ENCODE results near the gene FKBP14. TPM values are rescaled to one million over a fixed set of nuclear protein-coding genes. Genes with fewer than 3 reads are reported as not detected.

Gene FKBP14
- total and polyA plus RNA-seq, 2 experiments from 2014 or later: 11.8 to 12.9 TPM

- TF ChIP-seq CTCF (conservative IDR thresholded peaks at IDR 0.05; ENCODE audit: low read depth in 2 of 2): no peak
- no peak for TF ChIP-seq CREB1 (CRISPR knock-in tag; IDR thresholded peaks at IDR 0.05; ENCODE audit: low read depth)
- TF ChIP-seq NANOG (IDR thresholded peaks at IDR 0.05; ENCODE audit: borderline replicate concordance): no peak
- TF ChIP-seq ETS1 (IDR thresholded peaks at IDR 0.05): no peak
- TF ChIP-seq EZH2phosphoT487 (IDR thresholded peaks at IDR 0.05; ENCODE audit: unreplicated experiment): no peak
Observed at GRCh38 chr7:30019387-30019786, 7.1 kb downstream of the FKBP14 start (continued).

- Mint-ChIP-seq H3K27me3 (ENCODE audit: insufficient read depth, low read depth, poor library complexity) (no peaks in the 10 kb centered on the region), H3K27ac (no peak overlapping the region), H3K4me3 (no peak overlapping the region), H3K9me3 (no peaks in the 10 kb centered on the region), H3K4me1 (peaks cover 3% of the 10 kb centered on the region; the same call in 2 of the 3 replicates), H3K36me3 (ENCODE audit: low read depth) (peaks cover 28% of the 10 kb centered on the region)
- H4K20me1 ChIP-seq (replicated peaks; ENCODE audit: insufficient read depth): peaks cover 8% of the 10 kb centered on the region; the same call in 1 of the 2 replicates
- peaks cover 19% of the 10 kb centered on the region; the same call in 1 of the 2 replicates for H3K36me3 ChIP-seq (ENCODE audit: insufficient read depth)
- no peak overlapping the region for H3K4me2 ChIP-seq
- no peak overlapping the region for H3K27ac ChIP-seq (ENCODE audit: low read depth)
- H3K4me1 ChIP-seq (ENCODE audit: insufficient read depth): no peaks in the 10 kb centered on the region
- peaks cover 13% of the 10 kb centered on the region for H3K79me2 ChIP-seq (replicated peaks; ENCODE audit: insufficient read depth)
- no peak overlapping the region for H2AFZ ChIP-seq
- TF ChIP-seq CREB1 (CRISPR knock-in tag; IDR thresholded peaks at IDR 0.05; ENCODE audit: low read depth): no peak
- no peak for TF ChIP-seq CTCF (conservative IDR thresholded peaks at IDR 0.05; ENCODE audit: low read depth in 2 of 2)
- TF ChIP-seq JUNB (IDR thresholded peaks at IDR 0.05; ENCODE audit: unreplicated experiment): no peak
- no peak for TF ChIP-seq POLR2AphosphoS5 (IDR thresholded peaks at IDR 0.05; ENCODE audit: low read depth)
- TF ChIP-seq EZH2 (IDR thresholded peaks at IDR 0.05; ENCODE audit: low read depth, unreplicated experiment): no peak
- TF ChIP-seq ZNF462 (CRISPR knock-in tag; IDR thresholded peaks at IDR 0.05): no peak
- no peak for TF ChIP-seq ZNF331 (CRISPR knock-in tag; IDR thresholded peaks at IDR 0.05; ENCODE audit: low read depth)
- no peaks in the 10 kb centered on the region for H3K9me2 ChIP-seq (ENCODE audit: insufficient read depth)
- no peak for ATAC-seq
- H3F3A ChIP-seq (replicated peaks; ENCODE audit: low read depth): no peaks in the 10 kb centered on the region
- H3K27me3 ChIP-seq (ENCODE audit: insufficient read depth): no peaks in the 10 kb centered on the region
- no peak overlapping the region for H3K4me3 ChIP-seq
- no peak for DNase-seq (ENCODE audit: low spot score)
Observed at GRCh38 chr7:30018451-30018850, 8.1 kb downstream of the FKBP14 start.
